Neural cell (in vitro differentiated cells): ENCODE results near the gene PPP1R3D. TPM values are rescaled to one million over a fixed set of nuclear protein-coding genes. Genes with fewer than 3 reads are reported as not detected.

Experiments used
- H2AFZ ChIP-seq: fragments of 200-600, 300-800 bp; sonication (generic), shearing (Covaris generic); 2 replicates; pipeline ENCODE4 v1.6.0; 2014; ENCODE audit warnings: low read depth, mild to moderate bottlenecking, antibody characterized with exemption, low read length, moderate library complexity
- H3F3A ChIP-seq: fragments of 200-600 bp; shearing (Covaris generic); 2 replicates; pipeline ENCODE4 v1.6.1; 2016; ENCODE audit warnings: mild to moderate bottlenecking, moderate library complexity, mixed read lengths, antibody characterized with exemption, low read length; ENCODE audit not compliant: insufficient read depth, poor library complexity, severe bottlenecking
- H3K27ac ChIP-seq: fragments of 200-600, 300-800 bp; sonication (generic), shearing (Covaris generic); 2 replicates; pipeline ENCODE4 v1.5.1; 2014; ENCODE audit warnings: mild to moderate bottlenecking, low read length, moderate library complexity
- H3K27me3 ChIP-seq: fragments of 300-800, 200-600 bp; sonication (generic), shearing (Covaris generic); 2 replicates; pipeline ENCODE4 v1.6.0; 2014; ENCODE audit warnings: mild to moderate bottlenecking, low read depth, low read length, moderate library complexity; ENCODE audit not compliant: insufficient read depth
- H3K36me3 ChIP-seq: fragments of 300-800, 200-600 bp; sonication (generic), shearing (Covaris generic); 2 replicates; pipeline ENCODE4 v1.5.1; 2014; ENCODE audit warnings: mild to moderate bottlenecking, antibody characterized with exemption, low read length, moderate library complexity; ENCODE audit not compliant: insufficient read depth
- H3K4me2 ChIP-seq: fragments of 300-800, 200-600 bp; sonication (generic), shearing (Covaris generic); 2 replicates; pipeline ENCODE4 v1.6.0; 2014; ENCODE audit warnings: mild to moderate bottlenecking, low read length
- H3K4me3 ChIP-seq: fragments of 300-800, 200-600 bp; sonication (generic), shearing (Covaris generic); 2 replicates; pipeline ENCODE4 v1.5.1; 2014; ENCODE audit warnings: mild to moderate bottlenecking, low read length, moderate library complexity
- H3K79me2 ChIP-seq: fragments of 200-600 bp; shearing (Covaris generic); replicated peaks from 2 replicates; pipeline ENCODE4 v1.6.0; 2014; ENCODE audit warnings: mild to moderate bottlenecking, low read length, moderate library complexity; ENCODE audit not compliant: insufficient read depth
- H3K9ac ChIP-seq: fragments of 300-800, 200-600 bp; sonication (generic), shearing (Covaris generic); 2 replicates; pipeline ENCODE4 v1.6.1; 2016; ENCODE audit warnings: mild to moderate bottlenecking, low read length, mixed read lengths
- H3K9me2 ChIP-seq: fragments of 200-600 bp; shearing (Covaris generic); 2 replicates; pipeline ENCODE4 v1.6.1; 2016; ENCODE audit warnings: mild to moderate bottlenecking, low read length, mixed read lengths; ENCODE audit not compliant: insufficient read depth
- H3K9me3 ChIP-seq: fragments of 200-600, 300-800 bp; sonication (generic), shearing (Covaris generic); 2 replicates; pipeline ENCODE4 v1.6.1; 2016; ENCODE audit warnings: mild to moderate bottlenecking, mixed run types, low read length, moderate library complexity, mixed read lengths
- H4K20me1 ChIP-seq: fragments of 200-600 bp; shearing (Covaris generic); 2 replicates; pipeline ENCODE4 v1.6.1; 2016; ENCODE audit warnings: mild to moderate bottlenecking, mixed run types; ENCODE audit not compliant: insufficient read depth
- EP300 ChIP-seq: fragments of 450-650 bp; conservative IDR thresholded peaks from 2 replicates; pipeline ENCODE4 v1.6.1; 2014; ENCODE audit warnings: antibody characterized with exemption, mild to moderate bottlenecking, moderate library complexity; ENCODE audit not compliant: poor library complexity, severe bottlenecking
- EZH2 ChIP-seq: fragments of 200-600, 300-800 bp; shearing (Covaris generic), sonication (generic); IDR thresholded peaks from 2 replicates; pipeline ENCODE4 v1.6.1; 2014; ENCODE audit warnings: antibody characterized with exemption, low read length, borderline replicate concordance, mild to moderate bottlenecking; ENCODE audit not compliant: insufficient read depth, poor library complexity, severe bottlenecking
- MXI1 ChIP-seq: fragments of 450-650 bp; conservative IDR thresholded peaks from 2 replicates; pipeline ENCODE4 v1.6.1; 2014; ENCODE audit warnings: antibody characterized with exemption, mild to moderate bottlenecking; ENCODE audit not compliant: poor library complexity, severe bottlenecking
- POLR2AphosphoS5 ChIP-seq: IDR thresholded peaks from 2 replicates; pipeline ENCODE4 v1.6.1; 2012
- RAD21 ChIP-seq: fragments of 450-650 bp; conservative IDR thresholded peaks from 2 replicates; pipeline ENCODE4 v1.6.1; 2014; ENCODE audit warnings: antibody characterized with exemption, mild to moderate bottlenecking, moderate library complexity
- SMC3 ChIP-seq: fragments of 450-650 bp; conservative IDR thresholded peaks from 2 replicates; pipeline ENCODE4 v1.6.1; 2014; ENCODE audit warnings: antibody characterized with exemption, mild to moderate bottlenecking, moderate library complexity; ENCODE audit not compliant: poor library complexity
- TAF1 ChIP-seq: IDR thresholded peaks from 2 replicates; pipeline ENCODE4 v1.6.1; 2012; ENCODE audit warnings: low read depth
- polyA plus RNA-seq: library from polyadenylated mRNA; depleted of rRNA; stranded (reverse); fragments of >200 nt; gene quantifications from 2 replicates; pipeline ENCODE4 v1.2.3, GENCODE V29; 2014
- TF ChIP-seq, protein P1 (sequence below): fragments of 450-650 bp; IDR thresholded peaks from 2 replicates; pipeline ENCODE4 v1.5.1; 2014; ENCODE audit warnings: antibody characterized with exemption, mild to moderate bottlenecking, moderate library complexity; ENCODE audit not compliant: poor library complexity, severe bottlenecking

PPP1R3D gene
- polyA plus RNA-seq, 1 donor from 2014 or later: 1.6 TPM

DNA sequence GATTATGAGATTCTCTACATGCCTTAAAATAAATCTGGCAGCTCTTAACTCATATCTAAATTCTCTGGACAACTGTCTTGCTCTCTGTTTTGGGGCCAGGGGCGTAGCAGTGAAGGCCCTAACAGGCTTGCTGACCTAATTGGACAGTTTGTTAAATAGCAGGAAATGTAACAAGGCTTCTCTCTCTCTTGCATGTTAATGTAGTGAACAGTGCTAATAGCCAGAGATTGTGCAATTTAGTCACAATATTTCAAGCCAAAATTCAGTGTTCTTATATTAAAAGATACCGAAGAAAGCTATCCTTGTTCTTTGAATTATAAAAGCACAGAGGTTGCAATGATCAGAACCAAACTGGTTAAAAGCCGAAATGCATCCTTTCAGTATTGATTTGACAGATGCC lies 3.0 kb downstream of the PPP1R3D start:
- Histone ChIP-seq H3K79me2 (no peaks in the 10 kb centered on the region), H3K4me3 (no peak overlapping the region), H3K9ac (no peak overlapping the region), H3K27me3 (no peaks in the 10 kb centered on the region), H3K9me2 (no peaks in the 10 kb centered on the region), H3K36me3 (no peaks in the 10 kb centered on the region), H3K9me3 (no peaks in the 10 kb centered on the region), H2AFZ (no peak overlapping the region), H3F3A (peaks cover 7% of the 10 kb centered on the region), H4K20me1 (no peaks in the 10 kb centered on the region), H3K27ac (no peak overlapping the region), H3K4me2 (no peak overlapping the region)
- TF ChIP-seq, protein P1, sequence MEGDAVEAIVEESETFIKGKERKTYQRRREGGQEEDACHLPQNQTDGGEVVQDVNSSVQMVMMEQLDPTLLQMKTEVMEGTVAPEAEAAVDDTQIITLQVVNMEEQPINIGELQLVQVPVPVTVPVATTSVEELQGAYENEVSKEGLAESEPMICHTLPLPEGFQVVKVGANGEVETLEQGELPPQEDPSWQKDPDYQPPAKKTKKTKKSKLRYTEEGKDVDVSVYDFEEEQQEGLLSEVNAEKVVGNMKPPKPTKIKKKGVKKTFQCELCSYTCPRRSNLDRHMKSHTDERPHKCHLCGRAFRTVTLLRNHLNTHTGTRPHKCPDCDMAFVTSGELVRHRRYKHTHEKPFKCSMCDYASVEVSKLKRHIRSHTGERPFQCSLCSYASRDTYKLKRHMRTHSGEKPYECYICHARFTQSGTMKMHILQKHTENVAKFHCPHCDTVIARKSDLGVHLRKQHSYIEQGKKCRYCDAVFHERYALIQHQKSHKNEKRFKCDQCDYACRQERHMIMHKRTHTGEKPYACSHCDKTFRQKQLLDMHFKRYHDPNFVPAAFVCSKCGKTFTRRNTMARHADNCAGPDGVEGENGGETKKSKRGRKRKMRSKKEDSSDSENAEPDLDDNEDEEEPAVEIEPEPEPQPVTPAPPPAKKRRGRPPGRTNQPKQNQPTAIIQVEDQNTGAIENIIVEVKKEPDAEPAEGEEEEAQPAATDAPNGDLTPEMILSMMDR: no peak
- TF ChIP-seq EZH2: no peak
- no peak for TF ChIP-seq TAF1
- no peak for TF ChIP-seq EP300

DNA sequence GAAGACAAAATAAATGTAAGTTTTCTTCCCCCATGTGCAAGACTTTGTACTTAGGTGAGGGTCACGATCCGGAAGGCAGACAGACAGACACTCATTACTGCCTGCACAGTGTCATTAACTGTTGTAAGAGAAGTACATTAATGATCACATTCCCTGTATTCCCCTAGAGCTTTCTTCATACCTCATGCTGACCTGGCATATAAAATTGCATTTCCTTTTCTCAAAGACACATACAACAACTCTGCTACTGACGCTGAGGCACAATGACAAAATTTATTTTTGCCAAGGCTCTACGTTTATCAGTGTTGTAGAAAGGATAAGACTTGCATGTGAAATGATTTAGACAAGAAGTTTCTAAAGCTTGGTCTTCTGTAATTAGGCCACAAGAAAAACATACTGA lies 3.7 kb downstream of the PPP1R3D start:
- TF ChIP-seq TAF1: no peak
- TF ChIP-seq RAD21: no peak
- no peaks in the 10 kb centered on the region for H3K9me3 ChIP-seq
- H3K36me3 ChIP-seq: no peaks in the 10 kb centered on the region
- H3K4me2 ChIP-seq: no peak overlapping the region
- H4K20me1 ChIP-seq: no peaks in the 10 kb centered on the region
- H3K4me3 ChIP-seq: no peak overlapping the region
- H3K27ac ChIP-seq: no peak overlapping the region
- H3K9me2 ChIP-seq: no peaks in the 10 kb centered on the region
- H3K79me2 ChIP-seq: no peaks in the 10 kb centered on the region
- H3K27me3 ChIP-seq: no peaks in the 10 kb centered on the region
- peaks cover 7% of the 10 kb centered on the region for H3F3A ChIP-seq
- H2AFZ ChIP-seq: no peak overlapping the region
- no peak overlapping the region for H3K9ac ChIP-seq

DNA sequence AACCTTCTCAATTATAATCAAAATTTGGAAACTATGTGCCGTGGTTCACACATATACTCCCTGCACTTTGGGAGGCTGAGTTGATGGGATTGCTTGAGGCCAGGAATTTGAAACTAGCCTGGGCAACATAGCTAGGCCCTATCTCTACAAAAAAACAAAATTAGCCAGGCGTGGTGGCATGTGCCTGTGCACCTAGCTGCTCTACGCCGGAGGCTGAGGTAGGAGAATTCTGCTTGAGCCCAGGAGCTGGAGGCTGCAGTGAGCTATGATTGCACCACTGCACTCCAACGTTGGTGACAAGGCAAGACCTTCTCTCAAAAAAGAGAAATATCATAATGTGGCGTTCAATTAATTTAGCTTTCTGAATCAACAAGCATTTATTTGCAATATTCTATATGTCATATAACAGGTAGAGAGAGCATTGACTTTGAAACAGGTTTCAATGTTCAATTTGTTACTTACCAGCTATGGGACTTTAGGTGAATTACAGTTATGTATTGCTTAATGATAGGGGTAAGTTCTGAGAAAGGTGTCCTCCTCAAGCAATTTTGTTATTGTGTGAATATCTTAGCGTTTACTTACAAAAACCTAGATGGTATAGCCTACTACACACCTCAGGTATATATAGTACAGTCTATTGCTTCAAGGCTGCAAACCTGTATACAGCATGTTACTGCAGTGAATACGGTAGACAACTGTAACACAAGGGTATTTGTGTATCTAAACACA lies 4.5 kb downstream of the PPP1R3D start:
- no peak overlapping the region for H3K4me3 ChIP-seq
- no peaks in the 10 kb centered on the region for H4K20me1 ChIP-seq
- no peak overlapping the region for H3K27ac ChIP-seq
- H3K27me3 ChIP-seq: no peaks in the 10 kb centered on the region
- H3F3A ChIP-seq: peaks cover 2% of the 10 kb centered on the region
- H3K4me2 ChIP-seq: no peak overlapping the region
- H2AFZ ChIP-seq: no peak overlapping the region
- H3K9ac ChIP-seq: no peak overlapping the region
- no peaks in the 10 kb centered on the region for H3K9me2 ChIP-seq
- no peaks in the 10 kb centered on the region for H3K9me3 ChIP-seq
- TF ChIP-seq SMC3 (no peak), TAF1 (no peak), EP300 (no peak), MXI1 (no peak), POLR2AphosphoS5 (no peak)
- TF ChIP-seq, protein P1: no peak
- H3K36me3 ChIP-seq: no peaks in the 10 kb centered on the region
- no peaks in the 10 kb centered on the region for H3K79me2 ChIP-seq
